ENCODE data around the gene STK4. TPM values are rescaled to one million over a fixed set of nuclear protein-coding genes. Genes with fewer than 3 reads are reported as not detected.
A peak's percentile ranks its signal among the peaks of the same experiment; 100 is the strongest.

STK4 gene
- total RNA-seq, 1 donor from 2014 or later: 17.4 TPM

- no peak for TF ChIP-seq CTCF (conservative IDR thresholded peaks at IDR 0.05; ENCODE audit: low read depth, low read length)
- no peak for DNase-seq (ENCODE audit: low read depth)
- no peak overlapping the region for H3K4me3 ChIP-seq (ENCODE audit: low read depth, low read length)
Observed at GRCh38 chr20:45094864-45095574, 128.7 kb downstream of the STK4 start.

- no peak overlapping the region for H3K4me3 ChIP-seq (ENCODE audit: low read depth, low read length)
- DNase-seq (ENCODE audit: low read depth): no peak
- peak; percentile 81 for TF ChIP-seq CTCF (conservative IDR thresholded peaks at IDR 0.05; ENCODE audit: low read depth, low read length)
Observed at GRCh38 chr20:45095805-45096238, 129.5 kb downstream of the STK4 start.

- no peak for DNase-seq (ENCODE audit: low read depth)
Observed at GRCh38 chr20:45096781-45097180, 130.5 kb downstream of the STK4 start.

GRCh38 chr20:45097485-45098102, 131.3 kb downstream of the STK4 start:
- no peak for DNase-seq (ENCODE audit: low read depth)
- TF ChIP-seq CTCF (conservative IDR thresholded peaks at IDR 0.05; ENCODE audit: low read depth, low read length): peak; percentile 51
- H3K4me3 ChIP-seq (ENCODE audit: low read depth, low read length): peak overlapping the region; percentile 22

More at GRCh38 chr20:45096781-45097180, 130.5 kb downstream of the STK4 start:
- H3K4me3 ChIP-seq (ENCODE audit: low read depth, low read length): no peak overlapping the region
- TF ChIP-seq CTCF (conservative IDR thresholded peaks at IDR 0.05; ENCODE audit: low read depth, low read length): no peak

- no peak for DNase-seq (ENCODE audit: low read depth)
- TF ChIP-seq CTCF (conservative IDR thresholded peaks at IDR 0.05; ENCODE audit: low read depth, low read length): peak; percentile 52
- peak overlapping the region; percentile 22 for H3K4me3 ChIP-seq (ENCODE audit: low read depth, low read length)
Observed at GRCh38 chr20:45098103-45098773, 131.9 kb downstream of the STK4 start.

- H3K4me3 ChIP-seq (ENCODE audit: low read depth, low read length): peak within 1 kb of the TSS; percentile 46
- TF ChIP-seq CTCF (conservative IDR thresholded peaks at IDR 0.05; ENCODE audit: low read depth, low read length): no peak
- no peak for DNase-seq (ENCODE audit: low read depth)
Observed at GRCh38 chr20:45100563-45101245, 134.4 kb downstream of the STK4 start, which contains the start of gene KCNS1. Gene KCNS1, minus strand, starts transcription at chr20:45101127. Its CDS starts 1,891 bp downstream, at chr20:45099236.

Measured in epithelial cell of proximal tubule (primary cell).